ENCODE data around the gene C1orf146.
"Not testable (repeated sequence)": the region's sequence is repeated elsewhere in the genome, so short reads cannot be mapped to it uniquely, and the experiment has no call there.

DNA sequence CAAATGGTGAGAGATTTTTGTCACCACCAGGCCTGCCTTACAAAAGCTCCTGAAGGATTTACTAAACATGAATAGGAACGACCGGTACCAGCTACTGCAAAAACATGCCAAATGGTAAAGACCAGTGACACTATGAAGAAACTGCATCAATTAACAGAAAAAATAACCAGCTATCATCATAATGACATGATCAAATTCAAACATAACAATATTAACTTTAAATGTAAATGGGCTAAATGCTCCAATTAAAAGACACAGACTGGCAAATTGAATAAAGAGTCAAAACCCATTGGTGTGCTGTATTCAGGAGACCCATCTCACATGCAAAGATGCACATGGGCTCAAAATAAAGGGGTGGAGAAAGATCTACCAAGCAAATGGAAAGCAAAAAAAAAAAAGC lies 63.7 kb downstream of the C1orf146 start:
- TF ChIP-seq SP1 (IDR thresholded peaks at IDR 0.05); FOXA1 (IDR thresholded peaks at IDR 0.05); HDGF (IDR thresholded peaks at IDR 0.05; ENCODE audit: borderline replicate concordance); SUZ12 (IDR thresholded peaks at IDR 0.05); BHLHE40 (IDR thresholded peaks at IDR 0.05; ENCODE audit: borderline replicate concordance); ZNF384 (IDR thresholded peaks at IDR 0.05); FOXM1 (IDR thresholded peaks at IDR 0.05; ENCODE audit: borderline replicate concordance); CTBP1 (IDR thresholded peaks at IDR 0.05; ENCODE audit: borderline replicate concordance); TARDBP (IDR thresholded peaks at IDR 0.05): not testable (repeated sequence)
- TF ChIP-seq, protein P1, sequence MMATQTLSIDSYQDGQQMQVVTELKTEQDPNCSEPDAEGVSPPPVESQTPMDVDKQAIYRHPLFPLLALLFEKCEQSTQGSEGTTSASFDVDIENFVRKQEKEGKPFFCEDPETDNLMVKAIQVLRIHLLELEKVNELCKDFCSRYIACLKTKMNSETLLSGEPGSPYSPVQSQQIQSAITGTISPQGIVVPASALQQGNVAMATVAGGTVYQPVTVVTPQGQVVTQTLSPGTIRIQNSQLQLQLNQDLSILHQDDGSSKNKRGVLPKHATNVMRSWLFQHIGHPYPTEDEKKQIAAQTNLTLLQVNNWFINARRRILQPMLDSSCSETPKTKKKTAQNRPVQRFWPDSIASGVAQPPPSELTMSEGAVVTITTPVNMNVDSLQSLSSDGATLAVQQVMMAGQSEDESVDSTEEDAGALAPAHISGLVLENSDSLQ (IDR thresholded peaks at IDR 0.05): not testable (repeated sequence)

Data from HEK293T (cell line).